ENCODE data around the gene SERGEF.

Gene SERGEF

GRCh38 chr11:17914957-17915356 is 97.9 kb downstream of the SERGEF start:
- no peaks in the 10 kb centered on the region for H3F3A ChIP-seq (ENCODE audit: control insufficient read depth, insufficient read depth)
- no peak overlapping the region for H3K27ac ChIP-seq (ENCODE audit: low read depth, low read length)
- TF ChIP-seq CTCF (IDR thresholded peaks at IDR 0.05; ENCODE audit: low read depth, low read length, poor library complexity, severe bottlenecking) = no peak
- no peak for TF ChIP-seq EZH2phosphoT487 (IDR thresholded peaks at IDR 0.05; ENCODE audit: borderline replicate concordance, low read length)
- H3K79me2 ChIP-seq (ENCODE audit: control insufficient read depth, low read length) = no peaks in the 10 kb centered on the region
- no peaks in the 10 kb centered on the region for H3K9me2 ChIP-seq (replicated peaks; ENCODE audit: control insufficient read depth, low read length)
- H3K27me3 ChIP-seq (ENCODE audit: control insufficient read depth, low read length) = no peaks in the 10 kb centered on the region
- no peaks in the 10 kb centered on the region for H4K20me1 ChIP-seq (ENCODE audit: control insufficient read depth, insufficient read depth, low read depth, low read length)
- peaks cover 7% of the 10 kb centered on the region for H3K36me3 ChIP-seq (ENCODE audit: control insufficient read depth, low read length)
- H3K9me3 ChIP-seq (ENCODE audit: control insufficient read depth, insufficient read depth, low read length) = no peaks in the 10 kb centered on the region
- H3K4me1 ChIP-seq (ENCODE audit: control insufficient read depth, low read length) = no peaks in the 10 kb centered on the region
- H3K4me2 ChIP-seq (ENCODE audit: low read length) = no peak overlapping the region
- no peak overlapping the region for H3K4me3 ChIP-seq (ENCODE audit: low read length)

- H3K27ac ChIP-seq (ENCODE audit: low read depth, low read length) = no peak overlapping the region
- H3K27me3 ChIP-seq (ENCODE audit: control insufficient read depth, low read length) = no peaks in the 10 kb centered on the region
- no peaks in the 10 kb centered on the region for H3K9me2 ChIP-seq (replicated peaks; ENCODE audit: control insufficient read depth, low read length)
- H3K4me3 ChIP-seq (ENCODE audit: low read length) = no peak overlapping the region
- no peaks in the 10 kb centered on the region for H3F3A ChIP-seq (ENCODE audit: control insufficient read depth, insufficient read depth)
- H3K9me3 ChIP-seq (ENCODE audit: control insufficient read depth, insufficient read depth, low read length) = no peaks in the 10 kb centered on the region
- H3K4me2 ChIP-seq (ENCODE audit: low read length) = no peak overlapping the region
- H3K36me3 ChIP-seq (ENCODE audit: control insufficient read depth, low read length) = no peaks in the 10 kb centered on the region
- H3K79me2 ChIP-seq (ENCODE audit: control insufficient read depth, low read length) = no peaks in the 10 kb centered on the region
- H3K4me1 ChIP-seq (ENCODE audit: control insufficient read depth, low read length) = no peaks in the 10 kb centered on the region
- H4K20me1 ChIP-seq (ENCODE audit: control insufficient read depth, insufficient read depth, low read depth, low read length) = no peaks in the 10 kb centered on the region; the same call in 1 of the 2 replicates
- no peak for TF ChIP-seq CTCF (IDR thresholded peaks at IDR 0.05; ENCODE audit: low read depth, low read length, poor library complexity, severe bottlenecking)
- TF ChIP-seq EZH2phosphoT487 (IDR thresholded peaks at IDR 0.05; ENCODE audit: borderline replicate concordance, low read length) = no peak
Measured at GRCh38 chr11:17907046-17907445, 105.8 kb downstream of the SERGEF start.

- Histone ChIP-seq H3K9me3 (ENCODE audit: control insufficient read depth, insufficient read depth, low read length) (no peaks in the 10 kb centered on the region), H3K9me2 (replicated peaks; ENCODE audit: control insufficient read depth, low read length) (no peaks in the 10 kb centered on the region), H3K4me3 (ENCODE audit: low read length) (no peak overlapping the region), H4K20me1 (ENCODE audit: control insufficient read depth, insufficient read depth, low read depth, low read length) (no peaks in the 10 kb centered on the region; the same call in 1 of the 2 replicates), H3K27ac (ENCODE audit: low read depth, low read length) (no peak overlapping the region), H3K27me3 (ENCODE audit: control insufficient read depth, low read length) (no peaks in the 10 kb centered on the region), H3F3A (ENCODE audit: control insufficient read depth, insufficient read depth) (no peaks in the 10 kb centered on the region), H3K36me3 (ENCODE audit: control insufficient read depth, low read length) (no peaks in the 10 kb centered on the region), H3K79me2 (ENCODE audit: control insufficient read depth, low read length) (no peaks in the 10 kb centered on the region), H3K4me1 (ENCODE audit: control insufficient read depth, low read length) (no peaks in the 10 kb centered on the region), H3K4me2 (ENCODE audit: low read length) (no peak overlapping the region)
- no peak for TF ChIP-seq CTCF (IDR thresholded peaks at IDR 0.05; ENCODE audit: low read depth, low read length, poor library complexity, severe bottlenecking)
Measured at GRCh38 chr11:17906436-17906835, 106.4 kb downstream of the SERGEF start.

- no peaks in the 10 kb centered on the region for H3K9me2 ChIP-seq (replicated peaks; ENCODE audit: control insufficient read depth, low read length)
- H4K20me1 ChIP-seq (ENCODE audit: control insufficient read depth, insufficient read depth, low read depth, low read length) = no peaks in the 10 kb centered on the region; the same call in 1 of the 2 replicates
- TF ChIP-seq CTCF (IDR thresholded peaks at IDR 0.05; ENCODE audit: low read depth, low read length, poor library complexity, severe bottlenecking) (no peak), EZH2phosphoT487 (IDR thresholded peaks at IDR 0.05; ENCODE audit: borderline replicate concordance, low read length) (no peak)
- no peaks in the 10 kb centered on the region for H3K4me1 ChIP-seq (ENCODE audit: control insufficient read depth, low read length)
- no peaks in the 10 kb centered on the region for H3K79me2 ChIP-seq (ENCODE audit: control insufficient read depth, low read length)
- no peak overlapping the region for H3K27ac ChIP-seq (ENCODE audit: low read depth, low read length)
- H3K27me3 ChIP-seq (ENCODE audit: control insufficient read depth, low read length) = no peaks in the 10 kb centered on the region
- H3F3A ChIP-seq (ENCODE audit: control insufficient read depth, insufficient read depth) = no peaks in the 10 kb centered on the region
- H3K9me3 ChIP-seq (ENCODE audit: control insufficient read depth, insufficient read depth, low read length) = no peaks in the 10 kb centered on the region
- H3K4me2 ChIP-seq (ENCODE audit: low read length) = no peak overlapping the region
- H3K36me3 ChIP-seq (ENCODE audit: control insufficient read depth, low read length) = no peaks in the 10 kb centered on the region
- H3K4me3 ChIP-seq (ENCODE audit: low read length) = no peak overlapping the region
Measured at GRCh38 chr11:17905477-17905876, 107.4 kb downstream of the SERGEF start.
